Nephron progenitor cell (in vitro differentiated cells): ENCODE measurements around the gene MAP2K6.
A peak's percentile ranks its signal among the peaks of the same experiment; 100 is the strongest.

Experiments
- DNase-seq: peaks from one replicate; pipeline ENCODE4 v3.0.0; 2021
- H3K27ac Mint-ChIP-seq: 2 replicates; pipeline ENCODE4 v1.8.0; 2021; ENCODE audit warnings: mild to moderate bottlenecking, moderate library complexity, mixed read lengths
- H3K27me3 Mint-ChIP-seq: 2 replicates; pipeline ENCODE4 v1.8.0; 2021; ENCODE audit warnings: mild to moderate bottlenecking, low read depth, mixed read lengths; ENCODE audit not compliant: poor library complexity
- H3K36me3 Mint-ChIP-seq: 2 replicates; pipeline ENCODE4 v1.8.0; 2021; ENCODE audit warnings: low read depth, mixed read lengths
- H3K4me1 Mint-ChIP-seq: 2 replicates; pipeline ENCODE4 v1.8.0; 2021; ENCODE audit warnings: mixed read lengths
- H3K4me3 Mint-ChIP-seq: 2 replicates; pipeline ENCODE4 v1.8.0; 2021; ENCODE audit warnings: mild to moderate bottlenecking, moderate library complexity, mixed read lengths
- H3K9me3 Mint-ChIP-seq: 2 replicates; pipeline ENCODE4 v1.8.0; 2021; ENCODE audit warnings: mild to moderate bottlenecking, moderate library complexity, mixed read lengths
- TF ChIP-seq, protein P1 (sequence below): fragments of 200-600 bp; sonication (generic); IDR thresholded peaks from 2 replicates; pipeline ENCODE4 v1.5.0; 2021; ENCODE audit warnings: antibody characterized with exemption

The MAP2K6 gene

DNA sequence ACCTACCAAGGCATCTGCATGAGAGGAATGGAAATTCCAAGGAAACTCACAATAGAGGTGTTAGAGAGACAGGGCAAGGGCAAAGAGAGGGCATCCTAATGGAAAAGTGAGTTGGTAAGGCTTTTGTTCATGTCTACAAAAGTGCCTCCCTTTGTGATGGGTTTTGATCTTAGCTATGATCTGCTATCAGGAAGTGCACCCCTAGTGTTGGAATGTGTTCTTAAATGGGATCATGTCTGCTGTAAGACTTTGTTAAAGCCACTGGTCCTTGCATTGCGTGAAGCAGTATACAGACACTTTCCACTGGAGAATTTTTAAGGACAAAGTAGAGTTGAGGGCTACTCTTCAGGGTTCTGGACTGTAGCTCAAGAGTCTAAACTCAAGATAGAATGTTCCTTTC lies 92.0 kb downstream of the MAP2K6 start:
- Mint-ChIP-seq H3K27me3 (no peaks in the 10 kb centered on the region), H3K4me1 (peaks cover 58% of the 10 kb centered on the region), H3K4me3 (no peak overlapping the region), H3K36me3 (peaks cover 51% of the 10 kb centered on the region), H3K9me3 (peaks cover 4% of the 10 kb centered on the region), H3K27ac (peak overlapping the region; percentile 38)
- no peak for DNase-seq
- TF ChIP-seq, protein P1, sequence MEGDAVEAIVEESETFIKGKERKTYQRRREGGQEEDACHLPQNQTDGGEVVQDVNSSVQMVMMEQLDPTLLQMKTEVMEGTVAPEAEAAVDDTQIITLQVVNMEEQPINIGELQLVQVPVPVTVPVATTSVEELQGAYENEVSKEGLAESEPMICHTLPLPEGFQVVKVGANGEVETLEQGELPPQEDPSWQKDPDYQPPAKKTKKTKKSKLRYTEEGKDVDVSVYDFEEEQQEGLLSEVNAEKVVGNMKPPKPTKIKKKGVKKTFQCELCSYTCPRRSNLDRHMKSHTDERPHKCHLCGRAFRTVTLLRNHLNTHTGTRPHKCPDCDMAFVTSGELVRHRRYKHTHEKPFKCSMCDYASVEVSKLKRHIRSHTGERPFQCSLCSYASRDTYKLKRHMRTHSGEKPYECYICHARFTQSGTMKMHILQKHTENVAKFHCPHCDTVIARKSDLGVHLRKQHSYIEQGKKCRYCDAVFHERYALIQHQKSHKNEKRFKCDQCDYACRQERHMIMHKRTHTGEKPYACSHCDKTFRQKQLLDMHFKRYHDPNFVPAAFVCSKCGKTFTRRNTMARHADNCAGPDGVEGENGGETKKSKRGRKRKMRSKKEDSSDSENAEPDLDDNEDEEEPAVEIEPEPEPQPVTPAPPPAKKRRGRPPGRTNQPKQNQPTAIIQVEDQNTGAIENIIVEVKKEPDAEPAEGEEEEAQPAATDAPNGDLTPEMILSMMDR = peak; percentile 17

DNA sequence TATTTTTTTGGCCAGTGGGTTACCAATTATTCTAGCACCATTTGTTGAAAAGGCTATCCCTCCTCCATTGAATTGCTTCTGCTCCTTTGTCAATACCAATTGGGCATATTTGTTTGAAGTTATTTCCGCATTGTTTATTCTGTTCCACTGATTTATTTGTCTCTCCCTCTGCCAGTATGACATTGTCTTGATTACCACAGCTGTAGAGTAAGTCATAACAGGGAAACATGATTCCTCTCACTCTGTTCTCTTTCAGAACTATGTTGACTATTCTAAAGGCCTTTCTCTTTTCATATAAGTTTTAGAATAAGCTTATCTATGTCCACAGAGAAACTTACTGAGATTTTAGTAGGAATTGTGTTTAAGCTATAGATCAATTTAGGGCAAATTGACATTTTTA lies 94.3 kb downstream of the MAP2K6 start:
- Mint-ChIP-seq H3K27me3 (no peaks in the 10 kb centered on the region), H3K9me3 (peaks cover 4% of the 10 kb centered on the region), H3K27ac (no peak overlapping the region), H3K36me3 (peaks cover 58% of the 10 kb centered on the region), H3K4me1 (peaks cover 35% of the 10 kb centered on the region), H3K4me3 (no peak overlapping the region)
- DNase-seq = no peak
- TF ChIP-seq, protein P1 = no peak

DNA sequence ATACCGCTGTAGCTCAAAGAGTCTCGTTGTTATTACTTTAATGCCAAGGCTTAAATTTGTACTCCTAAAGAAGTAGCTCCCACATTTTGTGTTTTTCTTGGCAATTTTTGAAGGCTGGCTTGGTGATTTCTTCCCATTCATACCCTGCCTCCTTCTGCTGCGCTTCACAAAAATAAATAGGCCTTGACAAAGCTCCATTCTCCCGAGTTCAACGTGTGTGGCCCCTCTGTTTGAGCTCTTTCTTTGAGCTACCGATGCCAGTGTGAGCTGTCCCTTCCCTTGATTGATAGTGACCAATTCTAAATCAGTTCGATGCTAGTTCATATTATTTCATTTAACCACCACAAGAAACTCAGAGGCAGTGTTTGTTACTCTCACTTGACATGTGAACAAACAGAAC lies 96.8 kb downstream of the MAP2K6 start:
- peaks cover 65% of the 10 kb centered on the region for H3K36me3 Mint-ChIP-seq
- DNase-seq = no peak
- no peak overlapping the region for H3K27ac Mint-ChIP-seq
- peaks cover 16% of the 10 kb centered on the region for H3K4me1 Mint-ChIP-seq
- no peaks in the 10 kb centered on the region for H3K27me3 Mint-ChIP-seq
- H3K4me3 Mint-ChIP-seq = no peak overlapping the region
- peaks cover 16% of the 10 kb centered on the region for H3K9me3 Mint-ChIP-seq
- TF ChIP-seq, protein P1 = no peak

- Mint-ChIP-seq H3K36me3 (peaks cover 66% of the 10 kb centered on the region), H3K4me3 (no peak overlapping the region), H3K9me3 (peaks cover 16% of the 10 kb centered on the region), H3K27me3 (no peaks in the 10 kb centered on the region), H3K27ac (no peak overlapping the region), H3K4me1 (peaks cover 7% of the 10 kb centered on the region)
- no peak for DNase-seq
- TF ChIP-seq, protein P1 = no peak
Observed at GRCh38 chr17:69512946-69513345, 98.4 kb downstream of the MAP2K6 start.

- Mint-ChIP-seq H3K27me3 (no peaks in the 10 kb centered on the region), H3K27ac (no peak overlapping the region), H3K4me3 (no peak overlapping the region), H3K36me3 (peaks cover 73% of the 10 kb centered on the region), H3K9me3 (peaks cover 12% of the 10 kb centered on the region), H3K4me1 (no peaks in the 10 kb centered on the region)
- no peak for DNase-seq
- TF ChIP-seq, protein P1 = no peak
Observed at GRCh38 chr17:69516225-69516624, 101.7 kb downstream of the MAP2K6 start.

GRCh38 chr17:69516911-69517310 lies 102.4 kb downstream of the MAP2K6 start:
- Mint-ChIP-seq H3K27ac (no peak overlapping the region), H3K27me3 (no peaks in the 10 kb centered on the region), H3K4me3 (no peak overlapping the region), H3K4me1 (no peaks in the 10 kb centered on the region), H3K36me3 (peaks cover 80% of the 10 kb centered on the region), H3K9me3 (peaks cover 12% of the 10 kb centered on the region)
- TF ChIP-seq, protein P1 = no peak
- DNase-seq = no peak
